Daoy (cell line): ENCODE results near the gene EPOP. TPM values are rescaled to one million over a fixed set of nuclear protein-coding genes. Genes with fewer than 3 reads are reported as not detected.

Experiments used
- DNase-seq: peaks from one replicate; pipeline ENCODE4 v3.0.0-alpha.2; 2015; ENCODE audit warnings: low read depth
- total RNA-seq: library from RNA; depleted of rRNA; stranded (reverse); fragments of >200 nt; shearing (Covaris generic); gene quantifications from 2 replicates; pipeline ENCODE4 v1.2.3, GENCODE V29; 2014

EPOP gene
- total RNA-seq, 1 experiment from 2014 or later, result 7.0 TPM

DNA sequence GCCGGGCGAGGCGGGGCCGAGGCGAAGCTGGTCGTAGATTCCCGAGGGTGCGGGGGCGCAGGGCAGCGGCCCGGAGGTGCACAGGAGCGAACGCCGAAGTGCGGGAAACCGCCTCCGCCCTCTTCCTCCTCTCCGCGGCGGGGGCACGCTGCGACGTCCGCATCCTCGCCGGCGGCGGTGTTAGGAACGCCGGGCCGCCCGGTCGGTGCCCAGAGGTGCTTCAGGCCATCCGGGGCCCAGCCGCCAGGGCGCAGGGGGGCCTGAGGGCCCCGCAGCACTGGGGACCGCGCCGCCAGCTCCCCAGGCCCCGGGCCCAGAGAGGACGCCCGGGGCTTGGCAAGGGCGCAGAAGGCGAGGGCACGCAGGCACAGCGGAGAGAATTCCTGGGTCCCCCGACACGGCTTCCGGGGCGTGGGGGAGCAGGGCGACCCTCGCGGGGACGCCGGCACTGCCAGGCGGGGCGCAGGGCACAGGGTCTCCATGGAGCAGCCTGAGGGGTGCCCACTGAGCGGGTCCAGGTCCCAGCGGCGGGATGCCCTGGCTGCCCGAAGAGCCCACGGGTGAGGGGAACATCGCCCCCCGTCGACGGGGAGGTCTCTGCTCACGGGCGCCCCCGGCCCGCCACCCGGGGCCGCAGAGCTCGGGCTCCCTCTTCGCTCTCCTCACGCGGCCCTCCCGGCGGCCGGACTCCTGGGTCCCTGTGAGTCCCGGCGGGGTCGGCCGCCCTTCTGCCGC is 576 bp downstream of the EPOP start:
- peak; percentile 33 for DNase-seq

DNA sequence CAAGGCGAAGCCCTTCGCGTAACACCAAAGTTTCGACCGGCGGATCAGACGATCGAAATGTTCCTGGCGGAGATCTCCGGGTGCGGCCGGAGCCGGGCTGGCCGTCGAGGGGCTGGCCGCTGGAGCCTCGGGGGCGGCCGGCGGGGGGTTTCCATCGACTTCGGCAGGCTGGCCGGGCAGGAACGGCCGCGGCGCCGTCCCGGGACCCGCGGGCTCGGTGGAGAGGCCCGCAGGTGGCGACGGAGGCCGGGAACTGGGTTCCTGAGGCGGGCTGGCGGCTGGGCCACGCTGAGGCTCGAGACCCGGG is 1.1 kb downstream of the EPOP start:
- DNase-seq, result no peak

DNA sequence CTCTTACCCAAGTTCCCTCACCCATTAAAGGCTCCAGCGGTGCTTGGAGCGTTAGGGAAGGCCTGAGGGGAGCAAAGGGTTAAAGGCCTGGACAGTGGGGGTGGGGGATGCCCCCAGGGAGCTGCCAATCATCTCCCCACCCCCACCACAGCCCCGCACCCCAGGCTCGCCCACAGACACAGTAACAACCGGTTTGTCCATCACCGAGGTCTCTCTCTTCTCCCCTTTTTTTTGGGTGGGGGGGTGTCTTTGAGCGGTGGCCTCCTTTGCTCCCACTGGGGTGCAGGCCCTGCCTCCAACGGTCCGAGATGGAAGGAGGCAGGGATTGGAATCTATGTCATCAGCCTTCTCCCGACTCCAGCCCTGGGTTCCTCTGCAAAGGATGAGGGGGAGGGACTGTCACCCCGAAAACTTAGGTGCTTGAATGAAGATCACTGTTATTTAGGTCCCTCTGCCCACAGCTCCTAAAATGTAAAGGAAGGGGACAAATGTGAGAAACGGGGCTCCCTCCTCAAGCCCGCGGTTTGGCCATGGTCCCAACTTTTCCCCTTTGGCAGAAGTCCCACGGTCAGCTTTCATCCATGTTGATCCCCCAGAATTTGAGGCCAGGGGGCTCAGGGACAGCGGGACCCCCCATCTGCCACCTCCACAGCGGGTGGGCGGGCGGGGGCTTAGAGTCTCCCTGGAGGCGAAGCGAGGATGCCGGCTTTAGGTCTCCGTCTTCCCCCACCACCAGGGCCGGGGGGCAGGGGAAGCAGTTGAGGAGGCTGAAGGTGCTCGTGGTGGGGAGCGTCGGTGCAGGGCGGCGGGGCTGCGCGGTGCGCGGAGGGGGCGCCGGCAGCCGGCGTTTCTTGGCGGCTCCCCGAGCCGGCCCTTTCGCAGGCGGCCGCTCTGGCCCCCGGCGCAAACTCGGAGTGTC is 1.7 kb downstream of the EPOP start:
- DNase-seq, result no peak

DNA sequence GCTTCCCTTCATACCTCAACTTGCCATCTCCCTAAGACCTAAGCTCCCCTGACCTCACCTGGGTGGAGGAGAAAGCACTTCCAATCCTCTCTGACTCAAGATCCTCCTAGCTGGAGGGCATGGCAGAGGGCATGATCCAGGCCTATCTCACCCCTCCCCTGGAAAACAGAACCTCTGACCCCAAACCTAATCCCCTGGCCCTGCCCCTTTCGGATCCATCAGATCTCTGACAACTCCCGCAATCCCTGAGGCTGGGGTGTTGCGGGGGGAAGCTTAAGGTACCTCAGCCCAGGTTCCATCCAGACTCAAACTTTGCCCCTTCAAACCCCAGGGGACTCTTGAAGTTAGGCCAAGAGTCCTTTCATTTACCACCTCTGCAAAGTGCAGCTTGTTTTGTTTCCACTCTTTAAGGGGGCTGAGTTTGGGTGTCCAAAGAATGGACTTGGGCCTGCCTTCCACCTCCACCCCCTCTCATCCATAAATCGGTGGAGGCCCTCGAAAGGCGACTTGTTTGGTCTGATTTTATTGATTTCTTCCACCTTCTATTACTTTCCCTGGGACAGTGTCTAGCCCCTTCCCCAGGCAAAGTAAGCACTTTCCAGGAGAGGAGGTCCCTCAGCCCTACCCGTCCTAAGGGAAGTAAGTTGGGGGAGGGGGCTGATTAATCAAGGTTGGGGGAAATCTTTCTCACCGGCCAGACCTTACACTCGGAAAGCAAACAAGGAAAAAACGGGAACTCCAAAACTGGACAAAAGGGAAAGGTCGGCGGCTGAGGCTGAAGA is 2.6 kb downstream of the EPOP start:
- no peak for DNase-seq

DNA sequence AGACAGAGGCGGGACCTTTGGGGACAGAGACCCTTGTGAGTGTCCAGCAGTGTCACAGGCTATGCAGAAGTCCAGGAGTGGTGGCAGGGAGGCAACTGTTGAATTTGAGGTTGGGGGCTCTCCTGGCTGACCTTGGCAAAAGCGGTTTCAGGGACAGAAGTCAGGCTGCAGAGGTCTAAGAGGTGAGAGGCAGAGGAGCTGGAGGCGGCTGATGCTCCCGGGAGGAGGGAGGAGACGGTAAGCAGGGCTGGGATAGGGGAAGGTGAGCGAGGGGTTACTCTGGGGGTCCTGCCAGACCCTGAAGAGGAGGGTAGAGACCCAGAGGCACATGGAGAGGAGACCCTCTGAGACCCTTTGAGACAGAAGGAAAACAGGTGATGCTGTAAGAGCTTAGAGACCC is 5.2 kb downstream of the EPOP start:
- no peak for DNase-seq

DNA sequence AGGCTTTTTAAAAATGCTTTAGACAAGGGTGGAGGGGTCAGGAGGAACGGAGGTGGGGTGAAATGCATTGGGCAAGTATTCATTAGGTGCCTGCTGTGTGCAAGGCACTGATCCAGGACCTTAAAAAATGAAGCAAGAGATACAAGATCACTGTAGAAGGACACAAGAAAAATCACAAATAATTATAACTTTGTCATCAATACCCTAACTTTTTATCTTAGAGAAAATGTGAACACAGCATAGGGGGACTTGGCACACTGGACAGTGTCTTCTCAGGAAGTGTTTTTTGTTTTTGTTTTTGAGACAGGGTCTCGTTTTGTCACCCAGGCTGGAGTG is 7.0 kb downstream of the EPOP start:
- DNase-seq, result no peak

DNA sequence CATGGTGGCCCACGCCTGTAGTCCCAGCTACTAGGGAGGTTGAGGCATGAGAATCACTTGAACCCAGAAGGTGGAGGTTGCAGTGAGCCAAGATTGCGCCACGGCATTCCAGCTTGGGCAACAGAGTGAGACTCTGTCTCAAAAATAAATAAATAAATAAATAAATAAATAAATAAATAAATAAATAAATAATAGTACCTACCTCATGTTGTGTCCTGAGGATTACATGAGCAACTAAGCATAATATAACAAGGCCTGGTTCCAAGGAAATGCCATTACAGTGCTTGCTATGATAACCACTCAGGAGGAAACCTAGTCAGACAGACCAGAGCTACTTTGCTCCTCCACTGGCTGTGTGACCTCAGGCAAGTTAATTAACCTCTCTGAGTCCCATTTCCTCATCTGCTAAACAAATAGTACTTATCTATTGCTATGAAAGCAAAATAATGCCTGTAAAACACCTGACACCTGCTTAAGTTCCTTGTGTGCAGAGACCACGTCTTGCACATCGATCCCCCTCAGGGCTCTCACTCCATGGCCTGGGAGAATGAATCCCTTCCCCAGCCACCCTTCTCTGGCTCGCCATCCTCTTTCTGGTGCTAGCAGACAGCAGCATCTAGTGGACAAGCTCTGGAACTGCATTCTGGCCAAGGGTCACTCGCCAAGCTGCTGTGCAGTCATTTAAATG is 7.5 kb downstream of the EPOP start:
- peak; percentile 65 for DNase-seq

DNA sequence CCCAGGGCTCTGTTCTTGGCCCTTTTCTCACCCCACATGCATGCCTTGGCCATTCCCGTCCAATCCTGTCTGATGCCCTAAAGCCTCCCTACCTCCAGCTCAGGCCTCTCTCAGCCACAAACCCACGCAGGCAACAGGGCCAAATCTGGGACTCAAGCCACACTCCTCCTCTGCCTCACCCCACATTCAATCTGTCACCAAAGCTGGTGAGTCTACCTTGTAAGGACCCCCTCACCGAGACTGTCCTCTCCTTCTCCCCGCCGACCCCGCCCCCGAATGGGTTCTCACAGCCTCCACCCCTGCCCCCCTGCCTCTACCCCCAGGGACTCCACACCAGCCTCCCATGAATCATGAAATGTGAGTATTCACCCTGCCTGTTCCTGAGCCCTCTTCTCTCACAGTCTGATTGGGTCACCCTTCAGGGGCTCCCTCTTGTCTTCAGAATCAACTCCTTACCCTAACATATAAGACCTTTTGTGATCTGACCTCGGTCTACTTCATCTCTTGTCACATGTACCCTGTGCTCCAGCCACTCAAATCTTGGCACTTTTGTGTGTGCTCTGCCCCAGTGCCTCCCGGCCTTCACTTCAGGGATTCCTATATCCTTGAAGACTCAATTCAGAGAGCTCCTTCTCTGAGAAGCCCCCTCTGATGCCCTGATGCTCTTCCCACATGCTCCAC is 10.7 kb downstream of the EPOP start:
- no peak for DNase-seq

DNA sequence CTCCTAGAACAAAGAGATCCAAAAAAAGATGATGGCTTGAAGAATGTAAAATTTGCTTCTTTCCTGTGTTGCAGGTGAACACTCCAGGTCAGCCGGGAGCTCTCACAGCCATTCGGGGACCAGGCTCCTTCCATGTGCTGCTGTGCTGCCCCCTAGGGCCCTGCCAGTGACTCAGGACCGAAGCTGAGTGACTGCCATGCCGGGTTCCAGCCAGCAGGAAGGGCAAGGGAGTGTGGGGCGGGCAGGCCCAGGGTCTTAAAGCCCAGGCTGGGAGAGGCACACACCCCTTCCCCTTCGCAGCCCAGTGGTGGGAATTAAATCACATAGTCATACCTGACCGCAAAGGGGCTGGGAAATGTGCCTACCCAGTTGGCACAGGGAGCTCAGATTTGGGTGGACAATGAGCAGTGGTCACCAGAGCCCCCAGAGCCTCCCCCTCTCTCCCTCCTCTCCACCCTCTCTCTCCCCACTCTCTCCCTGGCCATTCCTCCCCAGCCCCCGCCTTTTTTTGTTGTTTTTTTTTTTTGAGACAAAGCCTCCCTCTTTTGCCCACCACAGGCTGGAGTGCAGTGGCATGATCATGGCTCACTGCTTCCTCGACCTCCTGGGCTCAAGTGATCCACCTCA is 11.5 kb downstream of the EPOP start:
- DNase-seq, result peak; percentile 77

DNA sequence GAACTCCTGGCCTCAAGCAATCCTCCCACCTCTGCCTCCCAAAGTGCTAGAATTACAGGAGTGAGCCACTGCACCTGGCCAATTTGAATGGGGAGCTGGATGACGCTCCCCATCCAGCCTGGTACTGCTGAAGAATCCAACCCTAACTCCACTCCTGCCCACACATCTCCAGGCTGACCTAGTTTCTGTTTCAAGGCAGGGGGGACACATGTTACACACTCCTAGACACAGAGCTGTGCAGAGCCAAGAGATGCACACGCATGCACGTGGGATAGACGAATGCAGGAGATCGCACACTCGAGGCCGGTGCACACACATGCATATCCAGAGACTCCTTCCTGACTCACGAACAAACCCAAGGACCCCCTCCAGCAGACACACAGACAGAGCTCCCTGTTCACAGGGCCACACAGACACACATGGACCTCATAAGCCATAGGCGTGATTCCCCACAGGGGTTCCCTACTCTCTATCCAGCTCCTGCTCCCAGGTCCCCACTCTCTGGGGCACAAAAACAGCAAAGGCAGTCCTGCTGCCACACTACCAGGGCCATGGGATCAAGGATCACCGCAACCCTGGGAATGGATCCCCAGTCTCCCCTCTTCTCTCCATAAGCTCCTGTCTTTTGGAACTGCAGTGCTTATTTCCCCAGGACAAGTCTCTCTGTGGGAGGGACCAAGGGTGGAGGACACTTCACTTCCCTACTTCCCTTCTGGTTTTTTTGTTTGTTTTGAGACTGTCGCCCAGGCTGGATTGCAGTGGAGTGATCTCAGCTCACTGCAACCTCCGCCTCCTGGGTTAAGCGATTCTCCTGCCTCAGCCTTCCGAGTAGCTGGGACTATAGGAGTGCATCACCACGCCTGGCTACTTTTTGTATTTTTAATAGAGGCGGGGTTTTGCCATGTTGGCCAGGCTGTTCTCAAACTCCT is 14.4 kb downstream of the EPOP start:
- peak; percentile 41 for DNase-seq

DNA sequence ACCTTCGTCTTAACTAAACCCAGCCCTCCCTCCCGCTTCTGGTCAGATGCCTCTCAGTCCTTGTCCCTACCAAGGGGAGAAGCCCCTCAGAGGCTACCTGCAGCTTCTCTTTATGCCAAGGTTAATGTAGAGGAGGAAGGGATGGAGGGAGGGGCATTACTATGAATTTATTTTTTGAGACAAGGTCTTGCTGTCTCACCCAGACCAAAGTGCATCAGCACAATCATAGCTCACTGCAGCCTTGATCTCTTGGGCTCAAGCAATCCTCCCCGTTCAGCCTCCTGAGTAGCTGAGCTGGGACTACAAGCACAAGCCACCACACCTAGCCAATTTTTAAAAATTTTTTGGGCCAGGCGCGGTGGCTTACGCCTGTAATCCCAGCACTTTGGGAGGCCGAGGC is 15.3 kb downstream of the EPOP start:
- DNase-seq, result no peak

DNA sequence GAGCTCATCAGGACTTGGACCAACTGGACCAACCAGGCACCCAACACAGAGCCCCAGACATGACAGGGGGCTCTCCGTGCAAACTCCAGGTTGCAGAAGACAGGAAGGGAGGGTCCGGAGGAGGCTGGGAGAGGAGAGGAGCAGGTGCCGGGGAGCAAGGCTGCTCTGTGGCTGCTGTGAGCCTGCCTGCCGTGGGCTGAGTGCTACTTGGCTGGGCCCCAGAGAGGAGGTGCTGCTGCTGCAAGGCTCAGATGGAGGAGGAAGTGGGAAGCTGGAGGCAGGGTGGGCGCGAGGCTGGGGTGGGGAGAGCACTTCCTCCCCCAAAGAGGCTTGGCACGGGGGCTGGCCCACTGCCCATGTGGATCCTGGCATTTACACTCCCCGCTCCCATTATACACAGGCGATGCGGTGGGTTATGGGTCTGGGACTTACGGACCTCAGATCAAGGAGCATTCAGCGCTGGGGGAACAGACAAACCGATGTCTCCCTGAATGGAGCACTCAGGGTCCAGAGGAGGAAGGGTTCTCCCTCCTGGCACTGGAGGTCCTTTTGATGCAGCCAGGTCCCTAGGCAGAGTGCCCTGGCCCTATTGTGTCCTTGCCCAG is 15.9 kb downstream of the EPOP start:
- no peak for DNase-seq

DNA sequence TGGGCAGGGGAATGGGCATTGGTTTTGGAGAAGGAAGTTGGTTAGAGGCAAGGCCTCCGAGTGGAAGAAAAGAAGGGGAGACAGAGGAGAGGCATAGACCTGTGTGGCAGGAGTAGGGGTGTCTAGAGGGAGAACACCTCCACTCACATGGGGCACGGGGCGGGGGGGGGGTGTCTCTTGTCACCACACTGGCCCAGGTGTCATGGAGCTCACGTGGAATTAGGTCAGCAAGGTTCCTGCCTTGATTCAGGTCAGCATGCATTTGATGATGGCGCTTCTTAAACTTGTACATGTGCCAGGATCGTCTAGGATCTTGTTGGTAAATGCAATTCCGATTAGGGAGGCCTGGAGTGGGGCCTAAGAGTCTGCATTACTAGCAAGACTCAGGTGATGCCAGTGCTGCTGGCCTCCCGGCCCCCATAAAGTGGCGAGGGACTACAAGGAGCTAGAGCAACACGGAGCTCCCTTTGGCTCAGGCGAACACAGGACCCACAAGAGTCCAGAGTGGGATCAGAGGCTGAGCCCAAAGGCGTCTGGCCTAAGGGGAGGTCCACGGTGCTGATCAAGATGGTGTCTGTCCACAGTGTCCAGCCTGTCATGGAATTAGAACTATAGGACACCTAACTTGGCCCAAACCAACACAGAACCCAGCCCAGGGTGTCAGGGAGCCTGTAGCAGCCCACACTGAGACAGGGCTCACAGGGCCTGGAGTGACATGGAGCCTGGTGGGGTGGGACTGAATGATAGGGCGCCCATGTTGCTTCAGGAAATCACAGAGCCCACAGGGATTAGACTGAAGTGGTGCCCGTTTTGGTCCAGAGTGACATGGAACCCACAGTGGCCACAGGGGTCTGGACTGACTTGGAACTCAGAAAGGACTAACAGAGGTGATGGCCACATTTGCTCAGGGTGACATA is 16.7 kb downstream of the EPOP start:
- no peak for DNase-seq

DNA sequence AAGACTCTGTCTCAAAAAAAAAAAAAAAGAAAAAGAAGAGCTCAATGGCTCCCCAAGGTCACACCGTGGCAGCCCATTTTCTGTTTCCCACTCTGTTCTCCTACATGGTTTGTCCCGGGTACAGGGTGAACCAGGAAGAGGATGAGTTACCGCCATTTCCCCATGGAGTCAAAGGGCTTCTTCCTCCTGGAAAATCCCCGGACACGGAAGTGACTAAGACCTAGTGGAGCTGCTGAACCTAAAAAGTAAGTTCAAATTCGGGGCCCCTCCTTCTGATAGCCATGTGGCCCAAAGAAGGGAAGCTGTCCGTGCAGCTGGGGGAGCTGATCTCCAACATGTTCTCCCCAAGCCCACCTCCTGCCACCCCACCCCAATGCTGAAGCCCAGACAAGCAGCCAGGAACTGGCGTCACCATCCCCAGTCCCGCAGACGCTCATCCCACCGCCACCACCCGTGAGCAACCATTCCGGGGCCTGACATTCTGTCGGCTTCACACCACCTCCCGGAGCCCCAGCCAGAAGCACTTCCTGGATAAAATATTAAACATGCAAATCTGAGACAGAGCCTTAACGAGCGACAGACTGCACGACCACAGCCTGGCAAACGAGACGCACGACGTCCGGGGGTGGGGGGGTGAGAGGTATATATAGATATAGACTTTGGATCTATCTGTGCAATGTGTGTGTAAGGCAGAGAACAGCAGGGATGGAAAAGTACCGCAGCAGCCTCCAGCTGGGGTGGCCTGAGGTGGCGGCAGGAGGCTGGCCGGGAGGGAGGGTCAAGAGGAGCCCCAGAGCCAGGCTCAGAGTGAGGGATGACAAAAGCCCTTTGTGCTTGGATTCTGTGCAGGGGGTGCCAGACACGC is 17.6 kb downstream of the EPOP start:
- no peak for DNase-seq

DNA sequence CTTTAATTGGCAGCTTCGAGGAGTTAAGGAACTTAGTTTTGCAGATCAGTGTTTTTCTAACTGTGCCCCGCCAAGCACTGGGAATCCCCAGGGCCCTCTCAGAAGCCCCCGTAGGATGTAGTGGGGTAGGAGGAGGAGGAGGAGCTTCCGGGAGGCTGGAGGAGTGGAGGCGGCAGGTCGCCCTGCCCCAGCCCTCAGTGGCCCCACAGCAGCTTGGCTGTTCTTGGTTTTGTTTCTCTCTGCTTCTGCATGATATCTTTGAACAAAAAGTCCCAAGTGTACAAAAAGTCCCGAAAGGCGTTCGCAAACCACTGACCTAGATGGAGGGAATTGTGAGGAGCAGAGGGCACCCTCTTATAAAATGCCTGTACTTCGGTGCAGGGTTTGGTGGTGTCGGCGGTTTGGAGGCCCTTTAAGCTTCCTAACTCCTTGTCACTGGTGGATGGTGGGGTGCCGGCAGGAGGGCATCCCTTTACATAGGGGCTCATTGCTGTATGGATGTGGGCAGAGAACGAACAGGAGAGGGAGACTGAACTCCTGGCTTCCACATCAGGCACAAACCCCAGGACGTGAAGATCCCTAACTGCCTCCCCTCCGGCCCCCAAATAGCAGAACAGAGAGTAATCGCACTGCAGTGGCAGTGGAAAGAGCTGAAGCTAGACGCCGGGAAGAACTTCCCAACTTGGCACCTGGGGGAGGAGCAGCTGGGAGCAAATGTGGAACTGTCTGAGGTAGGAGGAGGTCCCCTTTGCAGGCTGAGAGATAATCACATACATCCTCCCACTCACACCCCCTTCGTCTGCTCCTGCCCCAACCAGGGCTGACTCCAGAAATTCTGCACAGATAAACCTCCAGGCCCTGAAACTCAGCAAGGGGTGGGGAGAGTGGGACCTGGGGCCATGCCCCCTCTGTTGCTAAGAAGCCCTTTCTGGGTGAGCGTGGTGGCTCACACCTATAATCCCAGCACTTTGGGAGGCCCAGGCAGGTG is 20.1 kb downstream of the EPOP start:
- DNase-seq, result no peak

DNA sequence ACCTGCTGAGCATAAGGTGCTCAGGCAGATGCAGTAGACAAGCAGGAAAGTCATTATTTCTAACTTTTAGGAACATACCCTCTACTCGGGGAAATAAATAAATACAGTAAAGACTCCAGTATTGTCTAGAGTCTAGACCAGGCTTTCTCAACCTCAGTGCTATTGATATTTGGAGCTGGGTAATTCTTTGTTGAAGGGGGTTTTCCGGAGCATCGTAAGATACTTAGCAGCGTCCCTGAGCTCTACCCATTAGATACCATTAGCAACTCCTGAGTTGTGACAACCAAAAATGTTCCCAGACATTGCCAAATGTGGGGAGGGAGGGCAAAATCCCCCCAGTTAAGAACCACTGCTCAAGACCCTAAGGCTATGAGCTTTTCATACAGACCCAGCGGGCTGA is 21.1 kb downstream of the EPOP start:
- no peak for DNase-seq
